ENCODE measurements around the gene ME3.

DNA sequence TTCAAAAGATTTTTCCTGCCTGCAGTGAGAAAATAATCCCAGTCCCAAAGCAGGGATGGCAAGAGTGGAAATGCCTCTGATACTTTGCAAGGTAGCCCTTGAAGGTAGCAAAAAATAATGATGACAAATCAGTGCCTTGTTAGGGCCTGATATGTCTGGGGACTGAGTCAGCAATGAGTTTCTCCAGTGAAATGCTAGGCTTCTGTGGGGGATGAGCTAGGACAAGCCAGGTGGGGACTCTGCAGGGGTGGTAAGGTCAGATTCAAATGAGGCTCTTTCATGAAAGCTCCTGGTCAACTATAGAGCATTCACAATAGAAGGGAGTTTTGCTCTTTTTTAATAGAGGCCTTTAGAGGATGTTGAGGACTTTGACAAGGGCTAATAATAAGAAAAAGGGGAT is 77.7 kb downstream of the ME3 start:
- TF ChIP-seq, protein P1, sequence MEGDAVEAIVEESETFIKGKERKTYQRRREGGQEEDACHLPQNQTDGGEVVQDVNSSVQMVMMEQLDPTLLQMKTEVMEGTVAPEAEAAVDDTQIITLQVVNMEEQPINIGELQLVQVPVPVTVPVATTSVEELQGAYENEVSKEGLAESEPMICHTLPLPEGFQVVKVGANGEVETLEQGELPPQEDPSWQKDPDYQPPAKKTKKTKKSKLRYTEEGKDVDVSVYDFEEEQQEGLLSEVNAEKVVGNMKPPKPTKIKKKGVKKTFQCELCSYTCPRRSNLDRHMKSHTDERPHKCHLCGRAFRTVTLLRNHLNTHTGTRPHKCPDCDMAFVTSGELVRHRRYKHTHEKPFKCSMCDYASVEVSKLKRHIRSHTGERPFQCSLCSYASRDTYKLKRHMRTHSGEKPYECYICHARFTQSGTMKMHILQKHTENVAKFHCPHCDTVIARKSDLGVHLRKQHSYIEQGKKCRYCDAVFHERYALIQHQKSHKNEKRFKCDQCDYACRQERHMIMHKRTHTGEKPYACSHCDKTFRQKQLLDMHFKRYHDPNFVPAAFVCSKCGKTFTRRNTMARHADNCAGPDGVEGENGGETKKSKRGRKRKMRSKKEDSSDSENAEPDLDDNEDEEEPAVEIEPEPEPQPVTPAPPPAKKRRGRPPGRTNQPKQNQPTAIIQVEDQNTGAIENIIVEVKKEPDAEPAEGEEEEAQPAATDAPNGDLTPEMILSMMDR (IDR thresholded peaks at IDR 0.05; ENCODE audit: low read length) = no peak
- no peak for TF ChIP-seq EZH2phosphoT487 (IDR thresholded peaks at IDR 0.05; ENCODE audit: low read length)

All from MM.1S (cell line).